NCI-H524 (cell line): Measurements from ENCODE around the gene DNM3.

Experiments used
- DNase-seq, 2 experiments: peaks; one replicate each; lab custom pipeline; 2025; lab: John Stamatoyannopoulos, UW

DNM3 gene

GRCh38 chr1:172140072-172140471, 298.8 kb downstream of the DNM3 start:
- DNase-seq, result no peak

GRCh38 chr1:172140591-172140990, 299.3 kb downstream of the DNM3 start:
- DNase-seq, result no peak

GRCh38 chr1:172141341-172141881, 300.1 kb downstream of the DNM3 start:
- no peak for DNase-seq

GRCh38 chr1:172142324-172142723, 301.0 kb downstream of the DNM3 start:
- no peak for DNase-seq

GRCh38 chr1:172143384-172144055, 302.2 kb downstream of the DNM3 start:
- DNase-seq, result no peak

GRCh38 chr1:172144445-172145061, 303.3 kb downstream of the DNM3 start:
- no peak for DNase-seq

GRCh38 chr1:172145231-172145651, 303.9 kb downstream of the DNM3 start:
- no peak for DNase-seq

- no peak for DNase-seq
Measured at GRCh38 chr1:172145656-172146055, 304.4 kb downstream of the DNM3 start.

- DNase-seq, result no peak
Measured at GRCh38 chr1:172146141-172146850, 305.0 kb downstream of the DNM3 start.

- DNase-seq, result no peak
Measured at GRCh38 chr1:172147541-172147940, 306.2 kb downstream of the DNM3 start.

- no peak for DNase-seq
Measured at GRCh38 chr1:172148213-172148612, 306.9 kb downstream of the DNM3 start.

- no peak for DNase-seq
Measured at GRCh38 chr1:172148707-172149106, 307.4 kb downstream of the DNM3 start.

- DNase-seq, result no peak
Measured at GRCh38 chr1:172149346-172149745, 308.0 kb downstream of the DNM3 start.

- DNase-seq, result no peak
Measured at GRCh38 chr1:172154551-172154950, 313.3 kb downstream of the DNM3 start.

- no peak for DNase-seq
Measured at GRCh38 chr1:172155766-172156165, 314.5 kb downstream of the DNM3 start.

GRCh38 chr1:172162236-172162635, 320.9 kb downstream of the DNM3 start:
- no peak for DNase-seq

- no peak for DNase-seq
Measured at GRCh38 chr1:172163498-172164215, 322.4 kb downstream of the DNM3 start.

GRCh38 chr1:172165403-172165802, 324.1 kb downstream of the DNM3 start:
- DNase-seq, result no peak

- DNase-seq, result no peak
Measured at GRCh38 chr1:172167796-172168596, 326.7 kb downstream of the DNM3 start.

- no peak for DNase-seq
Measured at GRCh38 chr1:172168597-172168872, 327.2 kb downstream of the DNM3 start.

- DNase-seq, result no peak
Measured at GRCh38 chr1:172169836-172170235, 328.5 kb downstream of the DNM3 start.

GRCh38 chr1:172172352-172172831, 331.1 kb downstream of the DNM3 start:
- DNase-seq, result no peak
